Measurements from ENCODE around the gene DQX1.

DQX1 gene

GRCh38 chr2:74554820-74555531 lies 28.9 kb upstream of the DQX1 start:
- peak; percentile 62 for DNase-seq

GRCh38 chr2:74553892-74554819 lies 28.1 kb upstream of the DQX1 start, which contains the start of the genes DOK1 and LOXL3:
Gene DOK1, plus strand, starts transcription at chr2:74554720. Its CDS starts 35 bp downstream, at chr2:74554755.
Gene LOXL3, minus strand, starts transcription at chr2:74553942. Its CDS starts 1,308 bp downstream, at chr2:74552634.
- DNase-seq, result peak; percentile 92

- no peak for DNase-seq
Measured at GRCh38 chr2:74552914-74553811, 27.1 kb upstream of the DQX1 start.

- DNase-seq, result no peak
Measured at GRCh38 chr2:74551942-74552913, 26.2 kb upstream of the DQX1 start.

- no peak for DNase-seq
Measured at GRCh38 chr2:74551530-74551929, 25.5 kb upstream of the DQX1 start.

- no peak for DNase-seq
Measured at GRCh38 chr2:74550231-74550630, 24.2 kb upstream of the DQX1 start.

GRCh38 chr2:74548900-74549826 lies 23.1 kb upstream of the DQX1 start:
- DNase-seq, result no peak

- DNase-seq, result no peak
Measured at GRCh38 chr2:74548285-74548899, 22.4 kb upstream of the DQX1 start.

- no peak for DNase-seq
Measured at GRCh38 chr2:74546004-74546403, 20.0 kb upstream of the DQX1 start.

- DNase-seq, result peak; percentile 36
Measured at GRCh38 chr2:74544634-74545033, 18.6 kb upstream of the DQX1 start.

GRCh38 chr2:74542978-74543377 lies 16.9 kb upstream of the DQX1 start:
- no peak for DNase-seq

GRCh38 chr2:74540291-74540690 lies 14.3 kb upstream of the DQX1 start:
- DNase-seq, result no peak

GRCh38 chr2:74538881-74539339 lies 12.9 kb upstream of the DQX1 start:
- DNase-seq, result no peak

- no peak for DNase-seq
Measured at GRCh38 chr2:74537140-74537539, 11.1 kb upstream of the DQX1 start.

- DNase-seq, result no peak
Measured at GRCh38 chr2:74536166-74536950, 10.3 kb upstream of the DQX1 start.

GRCh38 chr2:74535440-74535965 lies 9.5 kb upstream of the DQX1 start:
- no peak for DNase-seq

GRCh38 chr2:74534411-74534810 lies 8.4 kb upstream of the DQX1 start:
- no peak for DNase-seq

GRCh38 chr2:74533464-74533863 lies 7.4 kb upstream of the DQX1 start:
- no peak for DNase-seq

- DNase-seq, result no peak
Measured at GRCh38 chr2:74532222-74532621, 6.2 kb upstream of the DQX1 start.
